SKM-1 (cell line): ENCODE data around the gene GAS6.
"Not testable (repeated sequence)": the region's sequence is repeated elsewhere in the genome, so short reads cannot be mapped to it uniquely, and the experiment has no call there.

Experiments used
- DNase-seq: peaks from one replicate; lab custom pipeline; 2025; ENCODE audit not compliant: unreplicated experiment; lab: John Stamatoyannopoulos, UW

GAS6 gene

DNA sequence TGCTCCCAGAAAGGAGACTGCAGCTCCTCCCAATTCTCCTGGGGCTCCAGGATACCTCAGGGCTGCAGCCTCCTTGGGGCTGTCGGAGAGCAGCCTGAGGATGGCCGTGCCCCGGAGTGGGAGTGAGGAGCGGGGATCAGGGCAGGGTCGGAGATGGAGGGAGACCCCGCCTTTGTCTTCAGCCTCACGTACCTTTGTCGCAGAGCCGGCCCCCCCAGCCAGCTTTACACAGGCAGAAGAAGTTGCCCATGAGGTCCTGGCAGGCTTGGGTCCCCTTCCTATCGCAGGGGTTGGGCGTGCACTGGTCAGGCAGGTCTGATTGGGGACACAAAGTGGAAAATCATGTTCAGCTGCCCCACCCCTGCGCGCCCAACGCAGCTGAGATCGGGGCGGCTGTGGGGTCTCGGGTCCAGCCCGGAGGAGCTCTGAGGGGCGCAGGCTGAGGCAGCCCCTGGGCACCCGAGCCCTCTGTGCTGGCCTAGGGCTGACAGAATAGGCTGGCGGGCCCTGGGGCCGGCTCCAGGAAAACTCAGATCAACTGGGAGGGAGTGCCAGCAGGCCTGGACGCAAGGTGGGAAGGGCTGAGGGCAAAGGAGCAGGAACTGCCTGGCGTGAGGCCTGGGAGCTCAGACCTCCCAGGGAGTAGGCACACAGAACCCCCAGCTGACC lies 24.2 kb downstream of the GAS6 start:
- DNase-seq, result no peak

DNA sequence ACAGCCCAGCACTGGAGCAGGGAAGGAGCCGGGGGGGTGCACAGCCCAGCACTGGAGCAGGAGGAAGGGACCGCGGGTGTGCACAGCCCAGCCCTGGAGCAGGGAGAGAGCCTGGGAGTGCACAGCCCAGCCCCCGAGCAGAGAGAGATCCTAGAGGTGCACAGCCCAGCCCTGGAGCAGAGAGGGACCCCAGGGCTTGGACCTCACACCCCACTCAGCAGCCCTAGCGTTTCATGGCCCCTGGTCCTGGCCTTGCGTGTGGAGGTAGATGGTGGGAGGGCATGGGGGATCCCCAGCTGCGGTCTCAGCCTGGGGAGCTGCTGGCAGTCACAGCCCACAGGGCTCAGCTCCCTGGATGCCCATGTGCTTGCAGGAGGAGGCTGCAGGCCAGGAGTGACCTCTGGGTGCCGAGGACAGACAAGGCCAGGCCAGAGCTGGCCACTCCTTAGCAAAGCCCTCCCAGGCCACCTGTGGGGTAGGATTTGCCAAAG lies 25.1 kb downstream of the GAS6 start:
- DNase-seq, result no peak

GRCh38 chr13:113837560-113838355 lies 26.1 kb downstream of the GAS6 start:
- no peak for DNase-seq

- DNase-seq, result no peak
Measured at GRCh38 chr13:113836768-113837559, 26.9 kb downstream of the GAS6 start.

DNA sequence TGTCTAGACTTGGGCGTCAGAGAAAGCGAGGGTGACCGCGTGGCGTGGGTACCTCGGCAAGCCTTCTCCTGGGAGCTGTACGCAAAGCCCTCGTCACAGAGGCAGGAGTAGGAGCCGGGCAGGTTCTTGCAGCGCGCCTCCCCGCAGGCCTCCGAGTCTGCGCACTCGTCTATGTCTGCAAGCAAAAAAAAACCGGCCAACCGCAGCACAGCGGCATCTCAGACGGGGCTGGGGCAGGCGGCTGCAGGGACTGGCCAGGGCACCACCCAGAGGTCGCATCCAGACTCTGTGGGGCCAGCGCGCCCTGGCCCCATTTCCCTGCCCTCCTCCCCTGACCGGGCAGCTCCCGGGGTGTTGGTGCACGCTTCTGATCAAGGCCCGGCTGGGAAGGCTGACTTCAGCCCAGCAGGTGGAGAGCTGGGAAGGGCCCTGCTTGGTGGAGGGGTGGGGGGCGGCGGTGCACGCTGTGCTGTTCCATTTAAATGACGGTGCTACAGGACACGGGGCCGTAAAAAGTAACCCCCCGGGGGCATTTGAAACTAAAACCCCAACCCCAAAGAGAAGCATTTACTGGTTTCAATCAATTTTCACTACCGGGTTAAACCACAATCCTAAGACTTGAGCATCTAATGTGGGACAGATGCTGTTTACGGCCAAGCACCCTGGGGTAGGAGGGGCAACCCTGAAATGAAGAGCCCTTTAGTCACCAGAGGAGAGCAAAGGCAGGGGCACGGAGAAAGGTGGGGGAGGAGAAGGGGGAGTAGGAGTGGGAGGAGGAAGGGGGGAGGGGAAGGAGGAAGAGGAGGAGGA lies 28.2 kb downstream of the GAS6 start:
- DNase-seq, result no peak

- no peak for DNase-seq
Measured at GRCh38 chr13:113834496-113835200, 29.2 kb downstream of the GAS6 start.

- not testable (repeated sequence) for DNase-seq
Measured at GRCh38 chr13:113834006-113834405, 29.9 kb downstream of the GAS6 start.

- DNase-seq, result no peak
Measured at GRCh38 chr13:113833111-113833830, 30.6 kb downstream of the GAS6 start.

DNA sequence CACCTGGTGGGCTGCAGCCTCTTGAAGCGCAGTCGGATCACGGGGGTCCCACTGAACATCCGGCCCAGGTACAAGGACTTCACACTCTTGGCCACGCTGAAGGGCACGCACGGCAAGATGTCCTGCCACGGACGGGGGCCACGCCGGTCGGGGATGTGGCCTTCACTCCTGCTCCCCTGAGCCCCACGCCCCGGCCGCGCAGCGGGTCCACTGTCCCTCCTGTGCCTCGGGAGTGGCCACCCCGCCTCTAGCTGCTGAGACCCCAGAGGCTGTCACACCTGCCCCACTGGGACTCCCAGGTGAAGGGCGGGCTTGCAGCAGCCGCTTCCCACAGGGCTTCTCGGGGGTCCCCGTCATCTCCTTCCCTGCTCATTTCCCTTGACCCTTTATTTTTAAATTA lies 31.2 kb downstream of the GAS6 start:
- DNase-seq, result no peak

DNA sequence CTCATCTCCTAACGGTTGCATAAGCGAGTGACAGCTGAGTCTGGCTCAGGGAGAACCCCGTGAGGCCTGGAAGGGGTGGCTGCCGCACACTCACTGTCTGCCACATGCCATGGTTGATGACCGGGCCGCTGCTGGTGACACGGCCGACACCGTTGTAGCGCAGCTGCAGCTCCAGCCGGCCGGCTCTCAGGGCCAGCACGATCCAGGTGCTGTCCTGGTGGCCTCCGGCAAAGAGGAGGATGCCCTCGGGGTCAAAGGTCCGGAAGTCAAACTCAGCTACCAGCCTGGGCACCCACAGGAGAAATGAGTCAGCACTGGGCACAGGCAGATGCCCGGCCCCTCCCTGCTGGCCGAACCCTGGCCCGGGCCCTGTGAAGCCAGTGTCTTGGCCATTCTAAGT lies 31.7 kb downstream of the GAS6 start:
- no peak for DNase-seq

- DNase-seq, result no peak
Measured at GRCh38 chr13:113831061-113831460, 32.8 kb downstream of the GAS6 start.

- not testable (repeated sequence) for DNase-seq
Measured at GRCh38 chr13:113830426-113830950, 33.4 kb downstream of the GAS6 start.

GRCh38 chr13:113828282-113828825 lies 35.5 kb downstream of the GAS6 start:
- DNase-seq, result no peak

DNA sequence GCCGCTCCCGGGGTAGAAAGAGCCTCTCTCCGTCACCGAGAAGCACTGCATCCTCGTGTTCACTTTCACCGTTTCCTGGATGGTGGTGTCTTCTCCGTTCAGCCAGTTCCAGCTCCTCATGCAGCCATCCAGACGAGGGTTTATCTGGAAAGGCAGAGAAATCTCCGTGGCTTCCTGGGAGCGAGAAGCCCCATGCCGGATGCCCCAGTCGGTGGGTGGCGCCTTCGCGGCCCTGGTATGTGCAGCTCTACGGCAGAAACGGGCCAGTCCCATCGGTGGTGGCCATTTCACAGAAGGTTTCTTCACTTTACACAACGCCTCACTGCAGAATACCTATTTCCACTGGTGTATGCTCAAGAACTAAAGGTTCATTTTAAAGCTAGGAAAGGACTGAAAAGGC lies 36.9 kb downstream of the GAS6 start:
- DNase-seq, result no peak

GRCh38 chr13:113826446-113826845 lies 37.4 kb downstream of the GAS6 start:
- DNase-seq, result not testable (repeated sequence)

DNA sequence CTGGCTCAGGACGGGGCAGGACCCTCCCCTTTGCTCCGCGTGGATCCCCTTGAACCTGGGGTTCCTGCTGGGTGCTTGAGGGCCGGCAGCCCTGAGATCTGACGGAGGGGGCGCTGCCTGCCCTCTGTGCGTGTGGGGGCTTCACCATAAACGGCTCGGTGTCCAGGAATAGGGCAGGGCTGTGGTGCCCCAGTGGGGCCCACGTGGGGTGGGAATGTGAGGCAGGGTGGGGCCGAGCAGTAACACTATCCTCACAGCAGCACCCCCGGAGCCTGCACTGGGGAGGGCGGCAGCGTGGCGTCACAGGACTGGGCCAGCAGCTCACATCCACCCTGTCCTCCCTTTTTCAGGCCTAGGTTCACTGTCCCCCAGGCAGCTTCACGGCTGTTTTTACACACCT lies 38.0 kb downstream of the GAS6 start:
- DNase-seq, result no peak

DNA sequence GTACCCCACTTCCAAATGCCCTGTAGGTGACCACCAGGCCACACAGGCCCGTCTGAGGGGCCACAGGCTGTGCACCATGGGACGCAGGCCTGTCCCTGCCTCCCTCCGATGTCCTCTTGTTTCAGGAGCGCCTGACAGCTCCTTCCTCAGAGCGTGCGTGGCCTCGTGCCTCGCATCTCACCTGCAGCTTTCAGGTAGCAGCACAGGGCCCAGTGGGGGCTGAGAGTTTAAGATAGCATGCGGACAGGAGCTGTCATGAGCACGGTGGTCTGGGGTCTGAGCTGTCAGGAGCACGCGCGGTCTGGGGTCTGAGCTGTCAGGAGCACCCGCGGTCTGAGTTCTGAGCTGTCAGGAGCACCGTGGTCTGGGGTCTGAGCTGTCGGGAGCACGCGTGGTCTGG lies 40.1 kb downstream of the GAS6 start:
- DNase-seq, result no peak

DNA sequence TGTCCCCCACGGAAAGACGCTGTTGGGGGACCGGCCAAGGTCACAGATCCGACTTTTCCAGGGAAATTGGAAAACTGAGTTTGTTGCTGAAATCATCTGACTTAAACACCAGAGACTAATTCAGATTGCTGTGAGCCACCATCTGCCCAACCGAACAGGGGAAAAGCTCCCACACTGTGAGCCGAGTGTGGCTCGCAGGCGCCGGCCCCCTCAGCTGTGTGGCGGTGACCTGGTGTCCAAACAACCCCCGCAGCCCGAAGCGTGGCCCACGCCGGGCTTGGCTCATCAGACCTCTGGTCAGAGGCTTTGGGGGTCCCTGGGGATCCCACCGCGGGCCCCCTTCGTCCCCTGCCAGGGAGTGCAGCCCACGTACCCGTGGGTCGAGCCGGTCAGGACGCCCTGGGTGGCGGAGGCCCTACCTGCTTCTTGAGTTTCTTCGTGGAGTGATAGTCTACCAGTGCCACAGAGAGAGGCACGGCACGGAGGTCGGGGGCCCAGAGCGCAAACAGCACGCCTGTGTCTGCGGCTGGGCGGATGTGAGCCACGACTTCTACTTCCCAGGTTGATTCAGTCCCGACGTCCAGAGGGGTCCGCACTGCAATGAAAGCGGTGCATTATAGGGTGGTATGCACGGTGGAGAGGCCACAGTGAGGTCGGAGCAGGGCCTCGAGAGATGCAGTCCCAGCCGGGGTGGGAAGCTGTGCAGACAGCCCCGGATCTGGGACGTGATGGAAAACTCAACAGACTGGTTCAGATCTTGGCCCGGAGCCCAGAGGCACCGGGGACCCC lies 40.7 kb downstream of the GAS6 start:
- DNase-seq, result no peak
